H1 (cell line): Measurements from ENCODE around the gene PDK2. TPM values are rescaled to one million over a fixed set of nuclear protein-coding genes. Genes with fewer than 3 reads are reported as not detected.

ENCODE experiments used
- CEBPB ChIP-seq: IDR thresholded peaks from 2 replicates; pipeline ENCODE4 v1.6.1; 2012; ENCODE audit warnings: low read depth, low read length
- HDAC6 ChIP-seq: IDR thresholded peaks from one replicate; pipeline ENCODE4 v1.7.1; 2012; ENCODE audit warnings: low read depth, mild to moderate bottlenecking, inconsistent platforms, low read length, moderate library complexity
- KDM1A ChIP-seq: fragments of 200-600, 300-600 bp; sonication (generic); IDR thresholded peaks from 2 replicates; pipeline ENCODE4 v1.7.1; 2016; ENCODE audit warnings: mild to moderate bottlenecking, low read length, borderline replicate concordance
- PHF8 ChIP-seq: fragments of 200-600 bp; sonication (generic); conservative IDR thresholded peaks from 2 replicates; pipeline ENCODE4 v1.7.1; 2012; ENCODE audit warnings: low read depth, mild to moderate bottlenecking, inconsistent platforms, low read length, moderate library complexity
- SRF ChIP-seq: IDR thresholded peaks from 2 replicates; pipeline ENCODE4 v1.6.1; 2011; ENCODE audit warnings: mild to moderate bottlenecking, low read depth, low read length, moderate library complexity
- polyA plus RNA-seq, 7 experiments: library from polyadenylated mRNA; depleted of rRNA in 3 of 7; stranded (reverse) in 5 of 7; unstranded in 2 of 7; fragments of >200 nt in 5 of 7; fragments of 200-250 nt in 2 of 7; gene quantifications; 1 replicate in 5 of 7; 2 replicates in 1 of 7; 4 replicates in 1 of 7; pipeline versions ENCODE4 v1.2.1 to v1.2.3, GENCODE V29; 2011 to 2013; ENCODE audit warnings: missing spikeins in 2 of 7, mixed read lengths in 2 of 7
- total RNA-seq: library from RNA; stranded (reverse); fragmentation: NEBNext Ultra II Directional; extraction: Animal tissue kit (Norgen Biotek cat#: 25700); gene quantifications from 2 replicates; pipeline ENCODE4 v1.2.1, GENCODE V29; 2021

Gene PDK2
- total and polyA plus RNA-seq, 2 of the 8 experiments (the other 6 are each of a cell fraction or from before 2014, with no cell fraction given): 18.3 to 121 TPM

DNA sequence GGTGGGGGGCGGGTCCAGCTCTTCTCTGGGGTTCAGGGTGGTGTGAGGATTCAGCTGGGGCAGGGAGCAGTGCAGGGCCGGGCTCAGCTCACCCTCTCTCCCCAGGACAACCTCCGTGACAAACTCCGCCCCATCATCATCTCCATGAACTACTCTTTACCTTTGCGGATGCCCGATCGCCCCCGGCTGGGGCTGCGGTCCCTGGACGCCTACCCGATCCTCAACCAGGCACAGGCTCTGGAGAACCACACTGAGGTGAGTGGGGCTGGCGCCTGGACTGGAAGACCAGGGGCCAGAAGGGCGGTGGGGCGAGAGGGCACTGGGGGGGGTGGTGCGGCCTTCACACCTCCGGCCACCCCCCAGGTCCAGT lies 18.9 kb upstream of the PDK2 start (continued):
- TF ChIP-seq HDAC6 (no peak), SRF (no peak), CEBPB (no peak), KDM1A (no peak), PHF8 (no peak)
